GM21526 (cell line): ENCODE results near the gene BTBD19.
"Not testable (repeated sequence)": the region's sequence is repeated elsewhere in the genome, so short reads cannot be mapped to it uniquely, and the experiment has no call there.

Source experiments
- ATAC-seq: cut with Tn5 transposase; IDR thresholded peaks from one replicate; pipeline ENCODE4 v1.9.1; 2021; ENCODE audit warnings: moderate library complexity; ENCODE audit not compliant: unreplicated experiment, low FRiP score

BTBD19 gene, protein sequence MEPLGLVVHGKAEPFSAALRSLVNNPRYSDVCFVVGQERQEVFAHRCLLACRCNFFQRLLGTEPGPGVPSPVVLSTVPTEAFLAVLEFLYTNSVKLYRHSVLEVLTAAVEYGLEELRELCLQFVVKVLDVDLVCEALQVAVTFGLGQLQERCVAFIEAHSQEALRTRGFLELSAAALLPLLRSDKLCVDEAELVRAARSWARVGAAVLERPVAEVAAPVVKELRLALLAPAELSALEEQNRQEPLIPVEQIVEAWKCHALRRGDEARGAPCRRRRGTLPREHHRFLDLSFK

DNA sequence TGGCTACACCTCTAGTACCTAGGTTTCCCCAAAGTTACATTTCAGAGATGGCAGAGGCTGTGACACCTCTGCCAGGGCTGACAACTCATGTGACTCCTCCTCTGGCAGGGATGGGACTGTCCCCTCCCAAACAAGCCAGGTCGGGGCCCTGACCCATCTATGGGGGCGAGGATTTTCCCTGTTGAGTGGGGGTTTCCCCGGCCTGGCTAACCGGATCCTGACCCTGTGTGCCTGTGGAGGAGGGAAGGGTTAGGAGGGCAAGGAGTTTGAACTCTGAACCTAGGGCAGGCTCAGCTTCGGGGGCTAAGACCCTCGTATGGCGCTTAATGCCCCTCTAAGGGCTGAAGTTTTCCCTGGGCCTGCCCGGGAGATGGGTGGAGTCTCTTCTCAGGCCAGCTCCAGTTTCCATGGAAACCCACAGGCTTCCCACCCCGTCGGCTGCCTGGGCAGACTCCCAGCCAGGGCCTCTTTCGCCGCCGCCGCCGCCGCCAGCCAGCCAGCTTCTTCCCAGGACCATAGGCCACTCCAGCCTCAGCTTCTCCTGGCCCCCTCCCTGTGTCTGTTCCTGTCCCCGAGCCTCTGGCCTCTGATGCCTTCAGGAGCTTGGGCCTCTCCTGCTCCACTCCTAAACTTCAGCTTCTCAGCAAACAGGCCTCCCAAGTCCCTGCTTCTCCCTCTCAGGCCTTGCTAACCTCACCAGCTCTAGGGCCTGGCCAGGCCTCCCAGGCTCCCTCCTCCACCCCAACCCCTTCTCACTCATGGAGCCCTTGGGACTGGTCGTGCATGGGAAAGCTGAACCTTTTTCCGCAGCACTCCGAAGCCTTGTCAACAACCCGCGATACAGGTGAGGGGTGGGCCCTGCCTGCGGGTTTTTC is at the start of gene BTBD19:
Gene BTBD19 (plus strand): TSS at position 461 of the 875 bp plus-strand sequence. CDS start 298 bp downstream, at position 759.
- ATAC-seq: no peak

DNA sequence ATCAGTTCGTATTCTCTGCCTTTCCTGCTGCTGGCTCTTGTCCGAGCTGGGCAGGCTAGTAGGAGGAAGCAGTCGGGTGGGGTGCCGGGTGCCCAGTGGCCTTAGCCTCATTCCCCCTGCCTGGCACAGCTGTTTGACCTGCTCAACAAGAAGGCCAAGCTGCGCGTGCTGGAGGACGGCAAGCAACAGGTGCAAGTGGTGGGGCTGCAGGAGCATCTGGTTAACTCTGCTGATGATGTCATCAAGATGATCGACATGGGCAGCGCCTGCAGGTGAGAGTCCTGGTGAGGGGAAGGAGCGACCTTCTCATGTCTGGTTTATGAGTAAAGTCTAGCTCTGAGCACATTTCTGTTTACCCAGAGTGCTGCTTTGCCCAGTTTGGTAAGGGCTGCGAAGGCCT is 49.2 kb upstream of the BTBD19 start:
- no peak for ATAC-seq

DNA sequence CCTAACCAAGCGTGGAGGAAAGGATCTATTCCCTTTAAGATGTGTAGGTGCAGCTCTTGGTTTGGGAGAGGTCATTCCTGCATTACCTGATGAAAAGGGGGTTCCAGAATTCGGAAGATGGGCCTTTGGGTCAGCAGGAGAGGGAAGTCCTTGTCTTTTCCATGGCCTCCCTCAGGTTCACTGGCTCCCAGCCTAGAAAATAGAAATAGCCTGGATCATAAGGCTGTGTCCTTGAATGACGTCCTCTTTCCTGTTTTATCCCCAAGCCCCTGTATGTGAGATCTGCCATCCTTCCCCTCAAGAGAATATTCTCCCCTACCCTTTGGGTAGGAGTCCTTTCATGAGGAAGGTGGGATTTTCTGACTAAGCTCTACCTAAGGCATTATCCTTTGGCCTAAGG is 47.4 kb upstream of the BTBD19 start:
- ATAC-seq: no peak

DNA sequence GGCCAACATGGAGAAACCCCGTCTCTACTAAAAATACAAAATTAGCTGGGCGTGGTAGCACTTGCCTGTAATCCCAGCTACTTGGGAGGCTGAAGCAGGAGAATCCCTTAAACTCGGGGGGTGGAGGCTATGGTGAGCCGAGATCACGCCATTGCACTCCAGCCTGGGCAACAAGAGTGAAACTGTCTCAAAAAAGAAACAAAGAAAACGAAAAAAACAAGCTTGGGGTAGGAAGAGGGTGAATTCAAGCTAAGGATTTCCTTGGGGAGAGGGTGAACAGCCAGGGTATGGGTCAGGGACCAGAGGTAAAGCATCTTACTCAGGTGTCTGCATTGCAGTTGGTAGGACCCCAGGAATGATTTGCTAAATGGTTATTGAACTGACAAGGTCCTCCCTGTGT is 41.9 kb upstream of the BTBD19 start:
- not testable (repeated sequence) for ATAC-seq

DNA sequence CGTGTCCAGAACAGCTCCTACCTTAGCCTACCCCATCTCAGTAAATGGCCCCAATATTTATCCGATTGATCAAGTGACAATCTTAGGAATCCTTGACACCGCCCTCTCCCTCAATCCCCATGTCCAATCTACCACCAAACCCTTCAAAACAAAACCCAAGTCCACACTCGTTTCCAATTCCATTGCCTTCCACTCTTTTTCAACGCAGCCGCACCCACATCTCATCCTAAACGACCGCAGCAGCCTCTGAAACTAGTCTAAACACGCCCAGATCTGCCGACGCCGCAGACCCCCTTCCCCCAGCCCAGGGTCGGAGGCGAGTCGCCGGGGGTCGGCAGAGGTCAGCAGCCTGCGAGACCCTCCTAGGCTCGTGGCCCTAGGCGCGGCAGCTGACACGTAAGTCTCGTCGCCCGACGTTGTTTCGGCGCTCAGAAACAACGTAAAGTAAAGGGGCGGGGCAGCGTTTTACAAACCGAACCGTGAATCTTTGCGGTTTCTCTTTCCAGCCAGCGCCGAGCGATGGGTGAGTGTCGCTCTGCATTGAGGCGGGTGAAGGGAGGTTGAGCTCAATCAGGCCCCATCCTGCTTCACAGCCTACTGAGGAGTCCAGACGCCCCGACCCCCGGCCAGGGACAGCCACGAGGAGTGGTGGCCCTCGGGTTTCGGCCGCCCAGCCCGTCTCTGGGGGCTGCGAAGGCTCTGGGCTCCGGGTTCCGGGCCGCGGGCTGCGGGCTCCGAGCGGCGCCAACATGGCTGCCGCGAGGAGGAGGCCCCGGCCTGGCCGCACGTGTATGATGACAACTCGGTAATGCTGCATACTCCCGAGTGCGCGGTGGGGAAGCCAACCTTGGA is 33.0 kb upstream of the BTBD19 start, which contains the start of gene RPS8:
Gene RPS8 (plus strand): TSS at position 463 of the 852 bp plus-strand sequence. CDS start 57 bp downstream, at position 520.
- peak; percentile 68 for ATAC-seq

DNA sequence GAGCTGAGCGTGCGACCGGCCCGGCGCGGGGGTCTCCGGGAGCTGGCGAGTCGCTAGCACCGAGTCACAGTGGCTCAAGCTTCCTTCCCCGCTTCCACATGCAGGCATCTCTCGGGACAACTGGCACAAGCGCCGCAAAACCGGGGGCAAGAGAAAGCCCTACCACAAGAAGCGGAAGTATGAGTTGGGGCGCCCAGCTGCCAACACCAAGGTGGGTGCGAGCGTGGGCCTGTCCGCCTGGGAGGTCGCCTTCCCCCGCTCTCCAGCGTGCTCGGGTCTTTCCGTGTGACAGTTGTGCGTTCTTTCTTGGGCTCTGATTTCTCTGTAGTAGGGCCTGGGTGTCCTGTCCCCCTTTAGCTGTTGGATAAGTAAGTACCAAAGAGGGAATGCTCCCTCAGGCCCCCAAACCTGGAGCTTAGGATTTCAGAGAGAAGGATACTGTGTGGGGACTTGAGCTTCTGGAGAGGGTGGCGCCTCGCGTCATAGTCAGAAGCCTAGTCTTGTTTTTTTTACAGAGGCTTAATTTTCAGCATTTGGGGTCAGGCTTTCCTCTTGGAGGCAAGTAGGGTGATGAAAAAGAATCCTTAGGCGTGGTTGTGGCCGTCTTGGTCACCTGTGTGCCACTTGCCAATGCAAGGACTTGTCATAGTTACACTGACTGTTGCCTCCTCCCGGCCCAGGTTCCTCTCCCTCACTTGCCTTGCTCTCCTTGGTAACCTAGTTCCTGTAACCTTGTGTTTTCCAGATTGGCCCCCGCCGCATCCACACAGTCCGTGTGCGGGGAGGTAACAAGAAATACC is 32.2 kb upstream of the BTBD19 start:
- ATAC-seq: peak; percentile 18

DNA sequence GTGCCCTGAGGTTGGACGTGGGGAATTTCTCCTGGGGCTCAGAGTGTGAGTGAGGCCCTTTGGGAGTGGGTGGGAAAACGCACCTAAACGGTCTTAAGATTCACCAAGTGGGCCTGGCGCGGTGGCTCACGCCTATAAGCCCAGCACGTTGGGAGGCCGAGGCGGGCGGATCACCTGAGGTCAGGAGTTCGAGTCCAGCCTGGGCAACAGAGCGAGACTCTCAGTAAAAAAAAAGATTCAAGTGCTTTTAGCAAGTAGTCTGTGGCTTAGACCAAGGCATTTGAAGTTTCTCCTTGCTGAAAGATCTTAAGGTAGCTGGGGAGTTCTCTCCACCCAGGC is 31.6 kb upstream of the BTBD19 start:
- no peak for ATAC-seq

DNA sequence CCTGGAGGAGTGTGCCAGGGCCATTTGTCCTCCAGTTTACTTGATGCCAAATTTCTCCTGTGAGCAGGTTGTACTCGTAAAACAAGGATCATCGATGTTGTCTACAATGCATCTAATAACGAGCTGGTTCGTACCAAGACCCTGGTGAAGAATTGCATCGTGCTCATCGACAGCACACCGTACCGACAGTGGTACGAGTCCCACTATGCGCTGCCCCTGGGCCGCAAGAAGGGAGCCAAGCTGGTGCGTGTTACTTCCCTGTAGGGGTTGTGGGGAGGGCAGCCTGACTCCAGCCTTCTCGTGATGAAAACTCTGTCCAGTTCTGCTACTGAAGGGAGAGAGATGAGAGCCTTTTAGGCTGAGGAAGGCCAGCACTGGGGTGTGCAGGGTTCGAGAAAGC is 30.8 kb upstream of the BTBD19 start:
- no peak for ATAC-seq

DNA sequence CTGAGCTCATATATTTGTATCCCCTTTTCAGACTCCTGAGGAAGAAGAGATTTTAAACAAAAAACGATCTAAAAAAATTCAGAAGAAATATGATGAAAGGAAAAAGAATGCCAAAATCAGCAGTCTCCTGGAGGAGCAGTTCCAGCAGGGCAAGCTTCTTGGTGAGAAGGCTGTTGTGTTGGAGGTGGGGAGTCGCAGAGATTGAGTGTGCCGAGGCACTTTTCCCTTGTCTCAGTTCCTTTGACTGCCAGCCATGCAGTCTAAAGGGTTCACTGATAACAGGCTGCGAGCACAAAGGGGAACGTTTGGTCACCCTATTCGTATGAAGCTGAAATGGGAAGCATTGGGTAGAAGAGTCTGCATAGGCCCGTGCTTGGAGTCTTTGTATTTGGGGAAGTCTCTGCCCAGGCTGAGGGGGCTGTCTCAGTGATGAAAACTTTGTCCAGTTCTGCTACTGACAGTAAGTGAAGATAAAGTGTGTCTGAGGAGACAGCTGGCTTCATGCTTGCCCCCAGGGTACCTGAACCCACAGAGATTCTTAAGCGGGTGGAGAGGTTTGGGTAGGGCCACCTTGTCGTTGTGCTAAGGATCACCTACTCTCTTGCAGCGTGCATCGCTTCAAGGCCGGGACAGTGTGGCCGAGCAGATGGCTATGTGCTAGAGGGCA is 30.2 kb upstream of the BTBD19 start:
- ATAC-seq: no peak

DNA sequence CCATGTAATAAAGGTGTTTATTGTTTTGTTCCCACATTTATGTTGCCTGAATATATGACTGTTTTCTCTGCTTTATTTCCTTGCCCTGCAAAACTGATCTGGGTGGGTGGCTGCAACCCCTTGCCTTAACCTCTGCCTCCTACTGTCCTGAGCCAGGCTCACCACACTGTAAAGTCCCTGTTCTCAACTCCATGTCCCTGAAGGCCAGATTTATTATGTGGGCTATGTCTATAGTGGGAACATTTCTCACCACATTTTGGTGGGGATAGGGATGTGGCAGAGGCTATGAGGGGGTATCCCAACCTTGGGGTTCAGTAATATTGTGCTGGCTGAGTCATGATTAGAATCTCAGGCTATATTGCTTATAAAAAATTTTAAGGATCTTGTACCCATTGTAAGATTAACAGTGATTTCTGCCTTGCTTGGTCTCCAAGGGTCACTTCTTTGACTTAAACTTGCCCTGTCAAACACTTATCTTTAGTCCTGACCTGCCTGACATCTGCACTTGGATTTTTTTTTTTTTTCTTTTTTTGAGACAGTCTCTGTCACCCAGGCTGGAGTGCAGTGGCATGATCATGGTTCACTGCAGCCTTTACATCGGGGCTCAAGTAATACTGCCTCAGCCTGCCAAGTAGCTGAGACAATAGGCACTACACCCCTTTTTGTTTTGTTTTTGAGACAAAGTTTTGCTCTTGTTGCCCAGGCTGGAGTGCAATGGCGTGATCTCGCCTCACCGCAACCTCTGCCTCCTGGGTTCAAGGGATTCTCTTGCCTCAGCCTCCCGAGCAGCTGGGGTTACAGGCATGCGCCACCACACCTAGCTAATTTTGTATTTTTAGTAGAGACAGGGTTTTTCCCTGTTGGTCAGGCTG is 29.4 kb upstream of the BTBD19 start:
- ATAC-seq: no peak

DNA sequence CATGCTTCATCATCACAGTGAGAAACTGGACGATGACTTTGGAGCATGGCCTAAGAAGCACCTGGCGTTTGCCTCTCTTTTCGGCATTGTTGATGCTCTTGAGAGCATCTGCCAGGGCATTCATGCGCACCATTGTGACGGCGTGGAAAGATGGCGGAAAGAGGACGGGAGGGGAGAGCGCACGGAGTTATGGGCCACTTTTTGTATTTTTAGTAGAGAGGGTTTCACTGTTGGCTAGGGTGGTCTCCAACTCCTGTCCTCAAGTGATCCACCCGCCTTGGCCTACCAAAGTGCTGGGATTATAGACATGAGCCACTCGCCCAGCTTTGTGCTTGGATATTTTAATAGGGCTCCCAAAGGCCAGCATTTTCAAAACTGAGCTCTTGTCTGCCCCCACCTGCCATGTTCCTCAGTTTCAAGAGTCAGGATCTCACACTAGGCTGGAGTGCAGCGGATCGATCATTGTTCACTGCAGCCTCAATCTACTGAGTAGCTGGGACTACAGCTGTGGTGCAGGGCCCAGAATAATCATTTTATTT is 27.7 kb upstream of the BTBD19 start:
- ATAC-seq: no peak

DNA sequence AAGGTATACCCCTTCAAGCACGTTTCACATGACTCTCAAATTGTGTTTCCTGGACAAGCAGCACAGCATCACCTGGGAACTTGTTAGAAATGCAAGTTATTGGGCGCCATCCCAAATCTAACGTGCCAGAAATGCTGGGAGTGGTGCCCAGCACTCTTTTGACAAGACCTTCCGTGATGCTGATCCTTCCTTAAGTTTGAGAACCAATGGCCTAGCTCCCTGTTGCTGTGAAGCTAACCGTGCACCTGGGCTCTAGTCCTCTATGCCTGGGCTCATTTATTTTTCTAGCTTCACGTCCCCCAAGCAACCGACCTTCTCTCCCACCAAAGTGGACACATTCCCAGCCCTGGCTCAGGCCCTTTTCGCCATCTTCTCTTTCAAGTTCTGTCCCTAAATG is 24.6 kb upstream of the BTBD19 start:
- ATAC-seq: no peak

DNA sequence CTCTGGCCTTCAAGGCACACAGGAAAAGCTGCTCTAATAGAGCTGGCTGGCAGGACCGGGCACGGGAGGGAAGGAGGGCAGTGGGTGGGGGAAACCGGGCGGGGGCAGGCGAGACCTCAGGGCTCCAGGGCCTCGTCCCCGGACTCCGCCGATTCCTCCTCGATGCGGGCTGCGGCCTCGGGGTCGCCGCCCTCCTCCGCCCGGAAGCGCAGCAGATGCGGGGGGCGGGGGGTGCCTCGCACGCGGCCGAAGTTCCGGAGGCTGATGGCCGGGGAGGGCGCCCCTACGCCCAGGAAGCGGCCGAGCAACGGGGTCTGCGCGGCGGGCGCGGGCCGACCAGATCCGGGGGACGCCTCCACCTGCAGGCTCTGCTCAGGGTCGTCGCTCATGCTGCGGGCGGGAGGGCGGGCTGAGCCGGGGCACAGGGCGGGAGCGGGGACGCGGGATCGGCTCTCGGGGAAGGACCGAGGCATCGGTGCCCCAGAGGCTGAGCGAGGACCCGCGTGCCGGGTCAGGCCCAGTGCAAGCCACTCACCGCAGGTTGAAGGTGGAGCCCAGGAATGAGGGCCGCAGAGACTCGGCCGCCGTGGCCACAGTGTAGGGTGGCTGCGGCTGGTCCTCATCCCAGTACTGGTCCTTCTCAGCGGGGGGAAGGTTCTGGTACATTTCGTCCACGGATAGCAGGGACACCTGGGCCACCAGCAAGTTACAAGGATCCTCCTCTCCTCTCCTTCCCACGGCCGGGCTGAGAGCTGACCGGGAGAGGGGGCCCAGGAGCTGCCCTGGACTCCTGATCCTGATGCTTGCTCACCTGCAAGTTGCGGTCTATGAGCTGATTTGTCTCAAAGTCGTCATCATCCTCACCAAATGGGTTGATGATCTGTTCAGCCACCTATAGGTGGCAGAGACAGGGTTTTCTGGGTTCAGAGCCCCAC is 24.0 kb upstream of the BTBD19 start:
- no peak for ATAC-seq

DNA sequence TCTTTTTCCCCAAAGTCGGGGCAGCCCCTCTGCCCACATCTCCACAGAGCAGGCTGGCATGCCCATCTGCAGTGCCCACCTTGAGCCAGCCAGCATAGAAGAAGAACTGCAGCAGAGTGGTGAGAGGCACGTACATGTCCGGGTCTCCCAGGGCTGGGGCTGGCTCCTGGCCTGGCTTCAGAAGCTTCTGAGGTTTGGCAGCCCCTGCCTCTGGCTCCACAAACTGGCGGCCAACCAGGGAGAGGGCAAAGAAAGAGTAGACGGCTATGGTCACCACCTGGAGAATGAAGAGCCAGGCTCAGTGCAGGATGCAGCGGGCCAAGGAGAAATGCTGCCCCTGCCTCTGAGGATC is 23.3 kb upstream of the BTBD19 start:
- no peak for ATAC-seq

DNA sequence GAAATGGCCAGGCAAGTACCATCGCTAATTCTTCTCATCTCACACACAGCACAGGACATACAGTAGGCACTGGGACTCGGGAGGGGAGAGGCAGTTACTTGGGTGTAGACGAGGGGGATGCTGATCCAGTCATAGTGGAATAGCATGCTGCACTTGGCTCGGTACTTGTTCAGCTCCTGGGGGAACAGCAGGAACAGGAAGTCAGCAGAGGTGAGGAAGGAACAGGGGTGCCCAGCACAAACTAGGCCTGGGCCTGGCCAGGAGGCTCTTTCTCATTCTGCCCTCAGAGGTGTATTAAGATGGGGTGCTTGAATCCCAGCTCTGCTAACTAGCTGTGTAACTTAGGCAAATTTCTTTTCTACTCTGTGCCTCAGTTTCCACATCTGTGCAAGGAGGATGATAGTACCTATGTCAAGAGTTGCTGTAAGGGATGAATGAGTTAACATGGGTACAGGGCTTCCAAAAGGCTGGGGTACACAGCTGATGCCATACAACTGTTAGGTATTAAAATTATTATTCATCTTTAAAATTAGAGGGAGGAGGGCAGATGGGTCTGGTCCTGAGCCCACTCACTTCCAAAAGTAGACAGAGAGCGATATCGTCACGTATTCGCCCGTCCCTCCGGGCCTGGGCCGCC is 22.7 kb upstream of the BTBD19 start:
- no peak for ATAC-seq

DNA sequence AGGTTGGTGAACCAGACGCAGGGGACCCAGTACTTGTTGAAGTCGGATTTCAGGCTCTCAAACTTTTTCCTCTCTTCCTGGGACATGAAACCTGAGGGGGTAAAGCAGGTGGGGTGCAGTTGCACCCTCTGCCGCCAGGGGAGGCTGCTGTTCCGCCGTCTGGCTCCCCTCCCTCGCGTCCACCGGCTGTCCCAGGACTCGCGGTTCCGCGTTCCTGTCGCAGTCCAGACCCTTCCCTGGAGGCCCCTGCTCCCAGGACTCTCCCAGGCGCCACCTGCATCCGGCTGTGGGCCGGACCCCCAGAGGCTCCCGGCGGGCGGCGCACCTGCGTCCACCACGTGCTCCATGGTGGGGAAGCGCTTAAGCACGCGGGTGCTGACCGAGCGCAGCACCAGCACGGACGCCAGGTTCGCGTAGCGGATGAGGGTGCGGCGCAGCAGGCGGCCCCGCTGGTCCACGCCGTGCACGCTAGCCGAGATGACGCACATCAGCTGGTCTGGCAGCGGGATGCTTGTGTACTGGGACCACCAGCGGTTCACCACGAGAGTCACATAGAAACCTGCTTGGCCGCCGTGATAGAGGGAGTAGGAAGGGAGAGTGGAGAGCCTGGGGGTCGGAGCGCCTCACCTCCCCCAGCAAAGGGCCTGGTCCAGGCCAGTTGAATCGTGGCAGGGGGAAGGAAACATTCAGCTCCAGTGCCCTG is 22.0 kb upstream of the BTBD19 start:
- ATAC-seq: no peak
